Ascending aorta (tissue), 2 donors: ENCODE data around the gene NMT1. TPM values are rescaled to one million over a fixed set of nuclear protein-coding genes. Genes with fewer than 3 reads are reported as not detected.

Experiments
- DNase-seq, 2 donors: peaks; one replicate each; pipeline ENCODE4 v3.0.0-alpha.2; 2019; ENCODE audit warnings: low spot score in 2 of 2
- H3K27ac ChIP-seq, 2 donors: fragments of 200-600 bp; sonication (generic); one replicate each; pipeline ENCODE4 v1.5.1; 2016 to 2017; ENCODE audit warnings: mild to moderate bottlenecking in 1 of 2
- H3K27me3 ChIP-seq: fragments of 200-600 bp; sonication (generic); one replicate; pipeline ENCODE4 v1.5.1; 2017
- H3K36me3 ChIP-seq, 2 donors: fragments of 200-600 bp; sonication (generic); one replicate each; pipeline ENCODE4 v1.5.1; 2016
- H3K4me1 ChIP-seq, 2 donors: fragments of 200-600 bp; sonication (generic); one replicate each; pipeline ENCODE4 v1.5.1; 2016 to 2017; ENCODE audit warnings: mild to moderate bottlenecking in 1 of 2
- H3K4me3 ChIP-seq, 2 donors: fragments of 200-600 bp; sonication (generic); one replicate each; pipeline ENCODE4 v1.5.1; 2016 to 2017; ENCODE audit warnings: mild to moderate bottlenecking in 1 of 2
- H3K9me3 ChIP-seq, 2 donors: fragments of 200-600 bp; sonication (generic); one replicate each; pipeline ENCODE4 v1.5.1; 2016
- CTCF ChIP-seq, 3 experiments: fragments of 200-600 bp in 2 of 3; fragments of 450-650 bp in 1 of 3; sonication (generic) in 2 of 3; IDR thresholded peaks; one replicate each; pipeline ENCODE4 v1.5.1; 2016 to 2019; ENCODE audit warnings: antibody characterized with exemption in 3 of 3, mild to moderate bottlenecking in 1 of 3, moderate library complexity in 1 of 3
- intact Hi-C: fragments of 100-400 bp; cut with DNase I; formaldehyde crosslinking; loops from one replicate; pipeline ENCODE4 v1.15.1; 2023
- total RNA-seq: library from RNA; depleted of rRNA; stranded (reverse); fragments of >200 nt; gene quantifications from one replicate; pipeline ENCODE4 v1.1.0, GENCODE V29; 2016

Gene NMT1
- total RNA-seq, 1 donor from 2014 or later = 89.7 TPM

- no peaks in the 10 kb centered on the region for H3K9me3 ChIP-seq
- peak overlapping the region in 1 of 2 donors; percentile 97 for H3K27ac ChIP-seq
- no peaks in the 10 kb centered on the region for H3K27me3 ChIP-seq
- peak overlapping the region; percentile 72 to 90 for H3K4me3 ChIP-seq
- no peak for TF ChIP-seq CTCF (IDR thresholded peaks at IDR 0.05)
- intact Hi-C loops = no loop called here
- H3K4me1 ChIP-seq = peaks cover 7 to 31% of the 10 kb centered on the region in 2 donors
- H3K36me3 ChIP-seq = no peaks in the 10 kb centered on the region
- DNase-seq = no peak
Measured at GRCh38 chr17:45150911-45151809, 90.0 kb downstream of the NMT1 start.

- no peak overlapping the region for H3K4me3 ChIP-seq
- DNase-seq = no peak
- peak overlapping the region in 1 of 2 donors; percentile 34 for H3K27ac ChIP-seq
- H3K9me3 ChIP-seq = no peaks in the 10 kb centered on the region
- TF ChIP-seq CTCF (IDR thresholded peaks at IDR 0.05) = no peak
- no peaks in the 10 kb centered on the region for H3K27me3 ChIP-seq
- intact Hi-C loops = no loop called here
- H3K4me1 ChIP-seq = peaks cover 10 to 52% of the 10 kb centered on the region in 2 donors
- no peaks in the 10 kb centered on the region for H3K36me3 ChIP-seq
Measured at GRCh38 chr17:45155029-45155428, 93.9 kb downstream of the NMT1 start.

GRCh38 chr17:45155483-45155882, 94.4 kb downstream of the NMT1 start:
- DNase-seq = no peak
- no peaks in the 10 kb centered on the region for H3K27me3 ChIP-seq
- TF ChIP-seq CTCF (IDR thresholded peaks at IDR 0.05) = no peak

GRCh38 chr17:45156242-45156641, 95.1 kb downstream of the NMT1 start:
- H3K36me3 ChIP-seq = no peaks in the 10 kb centered on the region
- no peak overlapping the region for H3K4me3 ChIP-seq
- peaks cover 11 to 50% of the 10 kb centered on the region in 2 donors for H3K4me1 ChIP-seq
- no peak for TF ChIP-seq CTCF (IDR thresholded peaks at IDR 0.05)
- no peaks in the 10 kb centered on the region for H3K27me3 ChIP-seq
- intact Hi-C loops = no loop called here
- no peaks in the 10 kb centered on the region for H3K9me3 ChIP-seq
- no peak for DNase-seq
- H3K27ac ChIP-seq = no peak overlapping the region

More at GRCh38 chr17:45155483-45155882, 94.4 kb downstream of the NMT1 start:
- Histone ChIP-seq H3K9me3 (no peaks in the 10 kb centered on the region), H3K36me3 (no peaks in the 10 kb centered on the region), H3K27ac (peak overlapping the region in 1 of 2 donors; percentile 34), H3K4me3 (no peak overlapping the region), H3K4me1 (peaks cover 11 to 54% of the 10 kb centered on the region in 2 donors)
- intact Hi-C loops = no loop called here

Other genes with a start within 250 kb of the NMT1 start
- gene GJC1, start 231.0 kb upstream of the NMT1 start, total RNA-seq = 9.9 TPM
- gene HIGD1B, start 213.4 kb upstream of the NMT1 start, total RNA-seq = not detected
- 126 TPM for gene EFTUD2, start 161.9 kb upstream of the NMT1 start, total RNA-seq
- 1.7 TPM for gene GFAP, start 145.8 kb upstream of the NMT1 start, total RNA-seq
- not detected for gene KIF18B, start 113.5 kb upstream of the NMT1 start, total RNA-seq
- not detected for gene C1QL1, start 93.0 kb upstream of the NMT1 start, total RNA-seq
- gene DCAKD, start 9.7 kb upstream of the NMT1 start, total RNA-seq = 5.0 TPM
- gene PLCD3, start 71.2 kb downstream of the NMT1 start, total RNA-seq = 65.5 TPM
- gene ACBD4, start 74.4 kb downstream of the NMT1 start, total RNA-seq = 14.7 TPM
- 23.7 TPM for gene HEXIM1, start 87.2 kb downstream of the NMT1 start, total RNA-seq
- 1.4 TPM for gene HEXIM2, start 100.6 kb downstream of the NMT1 start, total RNA-seq
- gene FMNL1, start 160.6 kb downstream of the NMT1 start, total RNA-seq = 10.7 TPM
- not detected for gene SPATA32, start 200.8 kb downstream of the NMT1 start, total RNA-seq